ENCODE results near the gene PDF.
A peak's percentile ranks its signal among the peaks of the same experiment; 100 is the strongest.
"Not testable (repeated sequence)": the region's sequence is repeated elsewhere in the genome, so short reads cannot be mapped to it uniquely, and the experiment has no call there.

The PDF gene, protein sequence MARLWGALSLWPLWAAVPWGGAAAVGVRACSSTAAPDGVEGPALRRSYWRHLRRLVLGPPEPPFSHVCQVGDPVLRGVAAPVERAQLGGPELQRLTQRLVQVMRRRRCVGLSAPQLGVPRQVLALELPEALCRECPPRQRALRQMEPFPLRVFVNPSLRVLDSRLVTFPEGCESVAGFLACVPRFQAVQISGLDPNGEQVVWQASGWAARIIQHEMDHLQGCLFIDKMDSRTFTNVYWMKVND

DNA sequence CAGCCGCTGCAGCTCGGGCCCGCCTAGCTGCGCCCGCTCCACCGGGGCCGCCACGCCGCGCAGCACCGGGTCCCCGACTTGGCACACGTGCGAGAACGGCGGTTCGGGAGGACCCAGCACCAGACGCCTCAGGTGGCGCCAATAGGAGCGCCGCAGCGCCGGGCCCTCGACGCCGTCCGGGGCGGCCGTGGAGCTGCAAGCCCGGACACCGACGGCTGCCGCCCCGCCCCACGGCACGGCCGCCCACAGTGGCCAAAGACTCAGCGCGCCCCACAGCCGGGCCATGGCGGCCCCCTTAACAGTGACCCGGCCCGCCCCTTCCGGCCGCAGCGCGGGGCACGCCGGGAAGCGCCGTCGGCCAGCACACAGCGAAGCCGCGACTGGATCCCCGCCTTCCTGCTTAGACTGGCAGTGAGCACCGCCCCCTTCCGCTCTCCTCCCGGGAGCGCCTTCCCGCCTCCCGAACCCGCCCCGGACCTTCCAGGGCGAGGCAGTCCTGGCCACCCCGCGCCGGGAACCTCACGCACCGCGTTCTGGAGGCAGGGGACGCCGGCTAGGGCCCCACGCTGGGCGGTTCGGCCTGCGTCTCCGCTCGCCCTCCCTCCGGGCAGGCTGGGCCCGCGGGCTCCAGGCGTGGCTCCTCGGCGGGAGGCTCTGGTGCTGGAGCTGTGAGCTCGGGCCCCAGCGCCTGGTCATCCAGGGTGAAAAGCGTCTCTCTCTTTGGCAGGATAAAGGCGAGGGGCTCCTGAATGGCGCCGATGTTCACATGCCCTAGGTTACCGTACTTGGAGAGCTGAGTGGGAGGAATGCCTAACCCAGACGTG lies at the start of gene PDF:
TSS of gene PDF (minus strand) at position 303 of the 824 bp plus-strand sequence. CDS start at position 285, 18 bp downstream.
- peak; percentile 59 to 81 for DNase-seq (ENCODE audit: low read depth in 1 of 2, low spot score in 1 of 2)

DNA sequence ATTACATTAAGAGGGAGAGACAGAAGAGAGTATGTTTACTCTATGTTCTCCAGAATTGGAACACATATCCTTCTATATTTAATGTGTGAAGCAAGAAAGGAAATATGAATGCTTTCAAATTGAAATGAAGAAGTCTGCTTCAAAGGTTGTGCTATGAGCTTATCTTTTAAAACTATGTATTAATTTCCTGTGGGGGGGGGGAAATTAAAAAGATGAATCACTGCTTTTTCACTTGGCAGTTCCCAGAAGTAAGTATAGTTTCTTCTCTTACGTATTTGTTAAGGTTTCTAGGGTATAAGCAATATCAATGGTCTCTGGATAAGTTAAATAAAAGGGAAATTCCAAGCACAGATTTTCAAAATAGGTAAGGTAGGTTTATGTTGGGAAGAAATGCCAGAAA lies 48.4 kb upstream of the PDF start:
- DNase-seq (ENCODE audit: low read depth in 1 of 2, low spot score in 1 of 2): no peak

DNA sequence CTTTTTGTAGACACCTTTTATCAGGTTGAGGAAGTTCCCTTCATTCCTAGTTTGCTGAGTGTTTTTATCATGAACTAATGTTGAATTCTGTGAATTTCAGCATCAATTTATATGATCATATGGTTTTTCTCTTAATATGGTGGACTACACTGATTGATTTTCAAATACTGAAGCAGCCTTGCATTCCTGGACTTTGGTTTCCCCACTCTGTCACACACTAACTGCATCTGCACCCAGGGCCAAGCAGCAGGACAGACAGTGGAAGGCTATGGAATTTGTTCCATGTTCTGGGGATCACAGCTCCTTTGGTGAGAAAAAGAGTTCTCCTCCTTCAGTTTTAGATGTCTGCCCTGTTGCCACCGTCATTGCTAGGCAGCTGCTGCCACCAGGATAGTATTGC lies 47.6 kb upstream of the PDF start:
- no peak for DNase-seq (ENCODE audit: low read depth in 1 of 2, low spot score in 1 of 2)

DNA sequence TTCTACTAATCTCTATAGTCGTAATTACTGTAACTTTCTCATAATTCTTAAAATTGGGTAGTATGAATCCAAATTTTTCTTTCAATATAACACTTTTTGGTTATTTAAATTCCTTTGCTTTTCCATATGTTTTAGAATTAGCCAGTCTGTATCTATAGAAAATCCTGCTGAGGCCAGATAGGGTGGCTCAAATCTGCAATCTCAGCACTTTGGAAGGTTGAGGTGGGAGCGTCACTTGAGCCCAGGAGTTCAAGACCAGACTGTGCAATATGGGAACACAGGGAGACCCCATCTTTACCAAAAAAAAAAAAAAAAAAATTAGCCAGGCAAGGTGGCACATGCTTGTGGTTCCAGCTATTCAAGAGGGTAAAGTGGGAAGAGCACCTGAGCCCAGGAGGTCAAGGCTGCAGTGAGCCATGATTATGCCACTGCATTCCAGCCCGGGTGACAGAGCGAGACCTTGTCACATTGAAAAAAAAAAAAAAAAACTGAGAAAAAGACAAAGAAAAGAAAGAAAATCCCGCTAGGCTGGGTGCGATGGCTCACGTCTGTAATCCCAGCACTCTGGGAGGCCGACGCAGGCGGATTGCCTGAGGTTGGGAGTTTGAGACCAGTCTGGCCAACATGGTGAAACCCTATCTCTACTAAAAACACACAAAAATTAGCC lies 46.1 kb upstream of the PDF start:
- no peak for DNase-seq (ENCODE audit: low read depth in 1 of 2, low spot score in 1 of 2)

DNA sequence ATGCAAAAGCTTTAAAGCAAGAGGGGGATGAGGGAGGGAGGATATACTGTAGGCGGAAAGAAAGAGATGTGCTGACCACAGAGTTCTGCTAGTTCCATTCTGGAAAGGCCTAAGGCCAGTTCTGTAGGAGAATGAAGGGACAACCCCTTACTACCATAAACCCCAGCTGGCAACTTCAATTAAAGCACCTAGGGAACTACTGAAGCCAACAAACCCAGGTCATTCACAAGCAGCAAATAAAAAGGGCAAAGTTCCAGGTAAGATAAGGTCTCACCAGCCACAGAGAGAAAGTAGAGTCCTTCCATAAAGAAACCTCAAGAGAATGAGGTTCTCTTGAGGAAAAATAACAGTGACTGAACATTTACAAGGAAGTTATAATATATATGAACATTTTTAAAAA lies 42.6 kb upstream of the PDF start:
- no peak for DNase-seq (ENCODE audit: low read depth in 1 of 2, low spot score in 1 of 2)

DNA sequence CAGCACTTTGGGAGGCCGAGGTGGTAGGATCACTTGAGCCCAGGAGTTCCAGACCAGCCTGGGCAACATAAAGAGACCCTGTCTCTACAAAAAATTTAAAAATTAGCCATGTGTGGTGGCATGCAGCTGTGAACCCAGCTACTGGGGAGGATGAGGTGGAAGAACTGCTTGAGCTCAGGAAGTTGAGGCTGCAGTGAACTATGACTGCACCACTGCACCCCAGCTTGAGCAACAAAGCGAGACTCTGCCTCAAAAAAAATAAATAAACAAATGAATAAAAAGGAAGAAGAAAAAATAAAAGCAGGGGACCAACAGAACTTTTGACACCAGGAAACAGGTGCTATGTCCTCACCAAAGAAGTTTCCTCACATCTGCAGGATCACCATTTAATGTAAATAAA lies 41.2 kb upstream of the PDF start:
- DNase-seq (ENCODE audit: low read depth in 1 of 2, low spot score in 1 of 2): no peak

DNA sequence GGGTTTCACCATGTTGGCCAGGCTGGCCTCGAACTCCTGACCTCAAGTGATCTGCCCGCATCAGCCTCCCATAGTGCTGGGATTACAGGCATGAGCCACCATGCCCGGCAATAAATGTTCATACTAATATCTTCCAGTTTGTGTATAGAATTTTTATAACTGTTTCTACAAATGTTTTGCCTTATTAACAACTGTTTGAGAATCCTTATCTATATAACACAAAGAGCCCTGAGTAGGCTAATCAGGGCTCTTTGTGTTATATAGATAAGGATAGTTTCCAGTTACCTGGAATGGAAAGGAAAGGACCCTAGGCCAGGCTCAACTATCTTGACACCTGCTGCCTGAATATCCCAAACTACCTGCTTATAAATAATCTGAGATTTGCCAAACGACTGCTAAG lies 38.5 kb upstream of the PDF start:
- no peak for DNase-seq (ENCODE audit: low read depth in 1 of 2, low spot score in 1 of 2)

DNA sequence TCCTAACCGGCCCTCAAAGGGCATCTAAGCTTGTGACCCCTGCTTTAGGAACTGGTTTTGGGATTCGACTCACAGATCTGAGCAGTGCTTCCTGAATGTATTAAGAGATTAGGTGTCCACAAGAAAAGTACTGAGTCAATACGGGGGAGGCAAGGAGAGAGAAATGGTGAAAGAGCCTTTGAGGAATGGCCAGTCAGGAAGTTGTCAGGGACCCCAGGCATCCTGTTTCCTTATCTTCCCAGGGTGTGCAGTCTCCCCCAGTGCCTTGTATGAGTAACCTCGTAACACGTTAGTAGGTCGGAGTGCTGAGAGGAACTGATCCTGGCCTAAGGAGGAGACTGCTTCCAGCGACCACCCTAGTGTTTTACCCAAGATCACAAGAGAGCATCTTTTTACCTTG lies 37.6 kb upstream of the PDF start:
- no peak for DNase-seq (ENCODE audit: low read depth in 1 of 2, low spot score in 1 of 2)

DNA sequence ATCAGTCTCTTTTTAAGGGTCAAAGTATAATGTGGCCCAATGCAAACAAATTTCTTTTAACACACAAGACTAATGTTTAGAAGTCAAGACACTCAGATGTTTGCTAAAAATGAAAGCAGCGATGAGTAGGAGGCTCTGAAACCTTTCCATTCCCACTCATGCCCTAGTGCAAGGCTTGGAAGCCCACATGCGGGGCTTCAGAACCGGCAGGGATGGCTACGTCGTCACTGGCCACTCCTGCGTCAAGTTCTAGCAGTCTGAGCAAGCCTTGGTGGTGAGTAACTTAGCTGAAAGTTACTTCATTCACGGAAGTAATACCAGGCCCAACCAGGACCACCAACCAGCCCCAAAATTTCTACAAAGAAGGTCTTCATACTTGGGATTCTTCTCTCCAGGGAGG lies 36.0 kb upstream of the PDF start:
- no peak for DNase-seq (ENCODE audit: low read depth in 1 of 2, low spot score in 1 of 2)

DNA sequence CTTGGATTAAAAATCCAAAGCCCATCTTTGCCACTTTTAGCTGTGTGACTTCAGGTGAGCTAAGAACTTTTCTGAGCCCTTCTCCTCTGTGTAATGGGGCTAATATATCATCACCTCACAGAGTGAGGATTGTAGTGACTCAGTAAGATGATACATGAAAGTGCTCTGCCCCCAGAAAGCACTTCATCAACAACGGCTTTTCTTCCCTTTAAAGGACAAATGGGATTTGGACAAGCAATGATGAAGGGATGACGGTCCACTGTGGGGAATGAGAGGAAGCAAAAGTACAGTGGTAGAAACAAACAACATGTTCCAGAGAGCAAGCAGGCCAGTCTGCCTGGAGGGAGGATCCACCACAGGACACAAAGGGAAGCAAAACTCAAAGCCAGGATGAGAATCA lies 35.5 kb upstream of the PDF start:
- no peak for DNase-seq (ENCODE audit: low read depth in 1 of 2, low spot score in 1 of 2)

DNA sequence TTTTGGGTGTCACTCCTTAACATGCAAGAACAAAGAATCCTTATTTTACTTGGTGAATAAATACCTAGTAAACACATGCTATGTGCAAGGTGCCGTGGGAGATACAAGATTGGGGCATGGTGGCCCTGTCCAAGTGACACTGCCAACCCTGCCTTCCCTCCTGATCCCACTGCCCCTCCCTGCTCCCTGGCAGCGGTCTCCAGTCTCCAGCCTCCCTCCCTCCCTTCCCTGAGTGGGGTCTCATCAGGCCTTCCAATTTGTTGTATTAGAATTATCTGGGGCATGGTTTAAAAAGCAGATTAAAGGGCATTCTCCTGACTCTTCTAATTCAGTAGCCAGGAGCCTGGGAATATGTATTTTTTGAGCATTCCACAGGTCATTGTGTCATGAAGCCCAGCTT lies 33.7 kb upstream of the PDF start:
- DNase-seq (ENCODE audit: low read depth in 1 of 2, low spot score in 1 of 2): no peak

DNA sequence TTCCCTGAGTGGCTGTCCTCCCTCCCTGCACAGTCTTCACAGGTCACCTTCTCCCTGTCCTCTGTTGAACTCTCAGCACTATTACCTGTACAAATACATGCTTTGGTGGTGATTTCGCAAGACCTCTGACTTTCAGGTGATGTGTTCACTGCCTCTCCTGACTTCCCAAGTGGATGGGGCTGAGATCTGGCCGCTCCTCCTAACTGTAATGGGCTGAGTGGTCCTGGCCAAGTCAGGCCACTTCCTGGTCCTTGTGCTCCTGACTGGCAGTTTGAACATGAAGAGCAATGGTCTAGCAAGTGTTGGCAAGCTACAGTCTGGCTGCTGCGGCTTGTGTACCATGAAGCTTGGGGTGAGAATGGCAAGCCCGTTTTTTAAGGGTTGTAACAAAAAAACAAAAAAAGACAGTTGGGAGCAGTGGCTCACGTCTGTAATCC lies 32.9 kb upstream of the PDF start:
- DNase-seq (ENCODE audit: low read depth in 1 of 2, low spot score in 1 of 2): no peak

DNA sequence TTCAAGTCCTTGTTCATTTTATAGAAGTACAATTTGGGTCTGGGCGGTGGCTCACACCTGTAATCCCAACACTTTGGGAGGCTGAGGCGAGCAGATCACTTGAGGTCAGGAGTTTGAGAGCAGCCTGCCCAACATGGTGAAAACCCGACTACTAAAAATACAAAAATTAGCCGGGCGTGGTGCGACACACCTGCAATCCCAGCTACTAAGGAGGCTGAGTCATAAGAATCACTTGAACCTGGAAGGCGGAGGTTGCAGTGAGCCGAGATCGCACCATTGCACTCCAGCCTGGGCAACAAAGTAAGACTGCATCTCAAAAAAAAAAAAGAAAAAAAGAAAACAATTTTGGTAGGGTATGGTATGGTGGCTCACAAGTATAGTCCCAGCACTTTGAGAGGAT lies 29.7 kb upstream of the PDF start:
- DNase-seq (ENCODE audit: low read depth in 1 of 2, low spot score in 1 of 2): not testable (repeated sequence)

DNA sequence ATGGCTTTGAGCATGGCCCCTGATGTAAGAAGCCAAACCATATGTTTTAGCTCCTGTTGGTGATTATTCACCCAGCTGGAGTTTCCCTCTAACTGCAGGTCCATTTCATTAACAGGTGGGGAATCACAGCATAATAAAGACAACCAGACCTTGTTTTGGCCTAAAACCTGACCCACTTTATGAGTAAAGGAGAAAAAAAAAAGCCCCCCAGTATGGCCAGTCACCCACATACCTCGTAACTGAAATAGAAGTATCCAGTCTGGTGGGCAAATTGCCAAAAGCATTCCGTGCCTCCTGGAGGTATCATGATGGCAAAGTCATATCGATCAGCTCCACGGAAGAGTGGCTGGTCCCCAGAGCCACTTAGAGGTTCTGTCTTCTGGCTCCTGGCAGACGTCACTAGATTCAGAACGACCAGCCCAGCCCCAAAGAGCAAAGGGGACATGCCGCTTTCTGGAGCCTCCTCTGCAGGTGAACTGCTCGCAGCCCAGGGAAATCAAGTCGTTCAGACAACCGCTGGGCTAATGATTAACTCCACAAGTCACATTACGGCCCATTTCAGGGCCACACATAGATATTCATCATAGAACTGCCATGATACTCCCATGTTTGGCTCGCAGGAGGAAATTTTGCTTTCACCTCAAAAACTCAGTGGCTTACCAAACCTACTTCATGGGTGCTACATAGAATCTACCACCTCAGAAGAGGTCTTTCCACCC lies 21.1 kb upstream of the PDF start, which contains the start of gene TMED6:
TSS of gene TMED6 (minus strand) at position 478 of the 719 bp plus-strand sequence. CDS start at position 445, 33 bp downstream.
- DNase-seq (ENCODE audit: low read depth in 1 of 2, low spot score in 1 of 2): no peak

DNA sequence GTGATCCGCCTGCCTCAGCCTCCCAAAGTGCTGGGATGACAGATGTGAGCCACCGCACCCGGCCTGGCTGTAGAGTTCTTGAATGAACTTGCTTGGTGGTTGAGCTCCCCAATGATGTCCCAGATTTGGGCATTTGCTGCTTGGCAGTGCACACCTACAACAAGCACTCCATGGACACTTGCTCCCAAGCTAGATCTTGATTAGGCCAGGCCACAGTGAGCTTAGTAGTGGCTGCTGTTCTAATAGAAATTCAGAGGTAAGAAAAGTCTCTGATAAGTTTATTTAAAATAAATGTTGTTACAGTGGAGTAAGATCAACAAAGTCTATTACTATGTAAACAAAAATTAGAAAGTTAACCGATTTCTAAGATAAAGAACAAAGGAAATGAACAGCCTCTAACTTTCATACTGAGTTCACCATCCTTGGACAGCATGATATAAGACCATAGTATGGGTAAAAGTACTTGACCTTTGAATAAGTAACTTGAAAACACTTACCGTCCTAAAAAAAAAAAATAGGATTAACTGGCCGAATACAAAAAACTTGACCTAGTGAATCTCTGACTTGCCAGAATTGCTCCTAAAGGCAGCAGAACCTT lies 20.2 kb upstream of the PDF start:
- no peak for DNase-seq (ENCODE audit: low read depth in 1 of 2, low spot score in 1 of 2)

DNA sequence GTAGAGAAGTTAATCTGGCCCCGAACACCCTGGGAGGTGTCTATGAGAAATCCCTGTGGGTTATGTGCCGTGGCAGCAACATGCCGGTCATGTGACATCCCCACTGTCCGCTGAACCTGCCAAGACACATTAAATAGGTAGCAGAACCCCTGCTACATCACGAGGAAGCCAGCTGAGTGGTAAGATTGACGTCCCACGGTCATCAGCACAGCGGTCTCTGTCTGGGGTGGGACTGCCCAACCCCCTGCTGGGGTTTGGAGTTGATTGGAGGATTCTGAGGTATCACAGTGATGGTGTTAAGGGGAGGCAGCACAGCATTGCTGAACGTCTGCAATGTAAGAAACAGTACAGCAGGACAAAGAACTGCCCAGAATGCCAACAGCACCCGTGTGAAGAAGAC lies 19.1 kb upstream of the PDF start:
- no peak for DNase-seq (ENCODE audit: low read depth in 1 of 2, low spot score in 1 of 2)

DNA sequence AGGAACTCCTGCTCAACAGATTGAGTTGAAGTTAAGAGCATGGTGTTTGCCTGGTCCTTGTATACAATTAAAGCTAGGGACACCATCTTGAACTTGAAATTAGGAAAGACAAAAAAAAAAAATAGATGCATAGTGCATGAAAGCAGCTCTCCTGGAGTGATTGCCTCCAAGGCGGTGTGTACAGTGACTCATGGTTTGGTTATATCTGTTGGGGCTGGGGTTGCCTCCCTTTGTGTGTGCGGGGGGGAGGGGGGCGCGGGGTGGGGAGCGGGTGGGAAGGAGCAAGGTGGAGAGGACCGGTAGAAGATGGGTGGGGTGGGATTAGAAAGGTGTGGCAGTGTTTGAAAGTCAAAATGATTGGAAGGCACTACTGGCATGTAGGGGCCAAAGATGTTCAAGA lies 17.8 kb upstream of the PDF start:
- DNase-seq (ENCODE audit: low read depth in 1 of 2, low spot score in 1 of 2): no peak

DNA sequence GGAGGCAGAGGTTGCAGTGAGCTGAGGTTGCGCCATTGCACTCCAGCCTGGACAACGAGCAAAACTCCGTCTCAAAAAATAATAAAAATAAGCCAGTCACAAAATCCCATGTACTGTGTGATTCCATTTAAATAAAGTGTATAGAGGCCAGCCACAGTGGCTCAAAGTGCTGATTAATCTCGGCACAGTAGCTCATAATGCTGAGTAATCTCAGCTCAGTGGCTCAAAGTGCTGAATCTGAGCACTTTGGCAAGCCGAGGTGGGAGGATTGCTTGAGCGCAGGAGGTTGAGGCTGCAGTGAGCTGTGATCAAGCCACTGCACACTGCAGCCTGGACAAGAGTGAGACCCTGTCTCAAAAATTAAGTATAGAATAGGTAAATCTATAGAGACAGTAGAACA lies 16.3 kb upstream of the PDF start:
- no peak for DNase-seq (ENCODE audit: low read depth in 1 of 2, low spot score in 1 of 2)

DNA sequence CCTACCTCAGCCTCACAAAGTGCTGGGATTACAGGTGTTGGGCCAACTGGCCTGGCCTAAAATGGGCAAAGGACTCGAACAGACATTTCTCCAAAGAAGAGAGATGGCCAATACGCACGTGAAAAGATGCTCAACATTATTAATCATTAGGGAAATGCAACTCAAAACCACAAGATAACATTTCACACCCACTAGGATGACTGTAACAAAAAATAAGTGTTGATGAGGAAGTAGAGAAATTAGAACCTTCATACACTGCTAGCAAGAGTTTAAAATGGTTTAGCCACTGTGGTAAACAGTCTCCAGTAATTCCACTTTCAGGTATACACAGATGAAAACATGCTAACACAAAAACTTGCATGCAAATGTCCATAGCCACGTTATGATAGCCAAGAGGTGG lies 15.5 kb upstream of the PDF start:
- DNase-seq (ENCODE audit: low read depth in 1 of 2, low spot score in 1 of 2): no peak

DNA sequence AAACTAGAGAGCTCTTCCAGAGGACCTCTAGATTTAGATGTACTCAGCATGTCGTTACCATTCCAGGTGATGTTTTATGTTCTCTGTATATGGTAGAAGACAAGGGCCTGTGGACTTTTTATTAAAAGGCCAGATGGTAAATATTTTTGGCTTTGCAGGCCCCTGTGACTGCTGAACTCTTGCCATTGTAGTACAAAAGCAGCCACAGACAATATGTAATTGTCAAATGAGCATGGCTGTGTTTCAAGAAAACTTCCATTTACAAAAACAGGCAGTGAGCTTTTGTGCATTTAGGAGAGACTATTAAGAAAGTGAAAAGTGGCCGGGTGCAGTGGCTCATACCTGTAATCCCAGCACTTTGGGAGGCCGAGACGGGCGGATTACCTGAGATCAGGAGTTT lies 13.8 kb upstream of the PDF start:
- no peak for DNase-seq (ENCODE audit: low read depth in 1 of 2, low spot score in 1 of 2)

DNA sequence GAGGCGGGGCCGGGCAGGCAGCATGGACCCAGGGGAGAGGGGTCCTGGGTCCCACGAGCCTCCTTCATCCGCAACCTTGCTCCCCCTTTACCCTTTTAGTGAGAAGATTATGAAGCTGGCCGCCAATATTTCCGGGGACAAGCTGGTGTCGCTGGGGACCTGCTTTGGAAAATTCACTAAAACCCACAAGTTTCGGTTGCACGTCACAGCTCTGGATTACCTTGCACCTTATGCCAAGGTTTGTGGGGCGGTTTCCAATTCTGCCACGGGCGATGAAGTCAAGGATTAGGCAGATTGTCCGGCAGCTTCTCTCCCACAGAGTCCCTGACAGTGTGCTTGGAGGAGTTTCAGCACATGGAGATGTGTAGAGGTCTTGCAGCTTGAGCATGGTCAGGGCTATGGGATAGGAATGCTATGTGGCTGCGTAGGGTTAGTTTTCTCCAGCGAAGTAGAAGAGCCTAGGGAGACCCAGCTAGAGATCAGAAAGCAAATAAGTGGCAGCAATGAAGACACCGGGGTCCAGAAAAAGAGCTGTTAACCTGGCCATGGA lies 9.8 kb upstream of the PDF start:
- no peak for DNase-seq (ENCODE audit: low read depth in 1 of 2, low spot score in 1 of 2)
